Measurements from ENCODE around the gene PRMT7.

Gene PRMT7

DNA sequence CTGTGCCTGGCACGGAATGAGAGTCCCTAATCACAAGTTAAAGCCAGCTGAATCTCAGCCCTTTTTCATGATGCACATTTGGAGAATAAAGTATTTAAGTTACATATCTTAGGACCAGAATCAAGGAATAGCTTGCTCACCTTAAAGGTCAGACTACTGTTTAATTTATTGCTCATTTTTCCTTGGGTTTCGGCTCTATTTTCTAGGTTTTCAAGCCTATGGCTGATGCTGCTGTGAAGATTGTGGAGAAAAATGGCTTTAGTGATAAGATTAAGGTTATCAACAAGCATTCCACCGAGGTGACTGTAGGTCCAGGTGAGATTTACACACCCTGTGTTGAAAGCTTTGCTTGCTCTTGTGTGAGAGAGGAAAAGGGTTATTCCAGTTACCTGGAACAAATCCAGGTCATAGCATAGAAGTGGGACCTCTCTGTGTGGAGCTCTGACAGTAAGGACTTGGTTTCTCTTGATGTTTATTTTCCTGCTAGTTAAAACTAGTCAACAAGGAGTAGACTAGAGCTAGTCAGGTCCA, 18.1 kb downstream of the PRMT7 start:
- H3K9me3 ChIP-seq = no peaks in the 10 kb centered on the region
- H3K36me3 ChIP-seq = peaks cover 17% of the 10 kb centered on the region
- H3K4me1 ChIP-seq (ENCODE audit: control insufficient read depth in 1 of 2, insufficient read depth in 1 of 2, low read depth in 1 of 2, low read length in 1 of 2) = peaks cover 9 to 11% of the 10 kb centered on the region in 2 experiments
- TF ChIP-seq, protein P1, sequence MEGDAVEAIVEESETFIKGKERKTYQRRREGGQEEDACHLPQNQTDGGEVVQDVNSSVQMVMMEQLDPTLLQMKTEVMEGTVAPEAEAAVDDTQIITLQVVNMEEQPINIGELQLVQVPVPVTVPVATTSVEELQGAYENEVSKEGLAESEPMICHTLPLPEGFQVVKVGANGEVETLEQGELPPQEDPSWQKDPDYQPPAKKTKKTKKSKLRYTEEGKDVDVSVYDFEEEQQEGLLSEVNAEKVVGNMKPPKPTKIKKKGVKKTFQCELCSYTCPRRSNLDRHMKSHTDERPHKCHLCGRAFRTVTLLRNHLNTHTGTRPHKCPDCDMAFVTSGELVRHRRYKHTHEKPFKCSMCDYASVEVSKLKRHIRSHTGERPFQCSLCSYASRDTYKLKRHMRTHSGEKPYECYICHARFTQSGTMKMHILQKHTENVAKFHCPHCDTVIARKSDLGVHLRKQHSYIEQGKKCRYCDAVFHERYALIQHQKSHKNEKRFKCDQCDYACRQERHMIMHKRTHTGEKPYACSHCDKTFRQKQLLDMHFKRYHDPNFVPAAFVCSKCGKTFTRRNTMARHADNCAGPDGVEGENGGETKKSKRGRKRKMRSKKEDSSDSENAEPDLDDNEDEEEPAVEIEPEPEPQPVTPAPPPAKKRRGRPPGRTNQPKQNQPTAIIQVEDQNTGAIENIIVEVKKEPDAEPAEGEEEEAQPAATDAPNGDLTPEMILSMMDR (IDR thresholded peaks at IDR 0.05) = no peak
- H3K4me3 ChIP-seq (ENCODE audit: low read depth in 1 of 2, low read length in 1 of 2) = no peak overlapping the region
- H3K27ac ChIP-seq = no peak overlapping the region
- H3K27me3 ChIP-seq = no peaks in the 10 kb centered on the region

GRCh38 chr16:68331879-68332410, 21.1 kb downstream of the PRMT7 start:
- Histone ChIP-seq H3K36me3 (no peaks in the 10 kb centered on the region), H3K9me3 (no peaks in the 10 kb centered on the region), H3K27ac (peak overlapping the region; percentile 38), H3K4me3 (ENCODE audit: low read depth in 1 of 2, low read length in 1 of 2) (no peak overlapping the region), H3K27me3 (no peaks in the 10 kb centered on the region), H3K4me1 (ENCODE audit: control insufficient read depth in 1 of 2, insufficient read depth in 1 of 2, low read depth in 1 of 2, low read length in 1 of 2) (peaks cover 9 to 11% of the 10 kb centered on the region in 2 experiments)
- TF ChIP-seq, protein P1 (IDR thresholded peaks at IDR 0.05) = no peak

GRCh38 chr16:68332411-68333121, 21.7 kb downstream of the PRMT7 start:
- TF ChIP-seq, protein P1 (IDR thresholded peaks at IDR 0.05) = no peak
- peak overlapping the region; percentile 38 for H3K27ac ChIP-seq

GRCh38 chr16:68335175-68335574, 24.4 kb downstream of the PRMT7 start:
- peaks cover 28% of the 10 kb centered on the region for H3K36me3 ChIP-seq
- H3K4me1 ChIP-seq (ENCODE audit: control insufficient read depth in 1 of 2, insufficient read depth in 1 of 2, low read depth in 1 of 2, low read length in 1 of 2) = peaks cover 9 to 11% of the 10 kb centered on the region in 2 experiments
- TF ChIP-seq, protein P1 (IDR thresholded peaks at IDR 0.05) = no peak
- H3K27me3 ChIP-seq = no peaks in the 10 kb centered on the region
- H3K9me3 ChIP-seq = no peaks in the 10 kb centered on the region
- H3K4me3 ChIP-seq (ENCODE audit: low read depth in 1 of 2, low read length in 1 of 2) = no peak overlapping the region
- H3K27ac ChIP-seq = no peak overlapping the region

More at GRCh38 chr16:68332411-68333121, 21.7 kb downstream of the PRMT7 start:
- Histone ChIP-seq H3K27me3 (no peaks in the 10 kb centered on the region), H3K9me3 (no peaks in the 10 kb centered on the region), H3K4me1 (ENCODE audit: control insufficient read depth in 1 of 2, insufficient read depth in 1 of 2, low read depth in 1 of 2, low read length in 1 of 2) (peaks cover 9 to 11% of the 10 kb centered on the region in 2 experiments), H3K36me3 (peaks cover 4% of the 10 kb centered on the region), H3K4me3 (ENCODE audit: low read depth in 1 of 2, low read length in 1 of 2) (no peak overlapping the region)

DNA sequence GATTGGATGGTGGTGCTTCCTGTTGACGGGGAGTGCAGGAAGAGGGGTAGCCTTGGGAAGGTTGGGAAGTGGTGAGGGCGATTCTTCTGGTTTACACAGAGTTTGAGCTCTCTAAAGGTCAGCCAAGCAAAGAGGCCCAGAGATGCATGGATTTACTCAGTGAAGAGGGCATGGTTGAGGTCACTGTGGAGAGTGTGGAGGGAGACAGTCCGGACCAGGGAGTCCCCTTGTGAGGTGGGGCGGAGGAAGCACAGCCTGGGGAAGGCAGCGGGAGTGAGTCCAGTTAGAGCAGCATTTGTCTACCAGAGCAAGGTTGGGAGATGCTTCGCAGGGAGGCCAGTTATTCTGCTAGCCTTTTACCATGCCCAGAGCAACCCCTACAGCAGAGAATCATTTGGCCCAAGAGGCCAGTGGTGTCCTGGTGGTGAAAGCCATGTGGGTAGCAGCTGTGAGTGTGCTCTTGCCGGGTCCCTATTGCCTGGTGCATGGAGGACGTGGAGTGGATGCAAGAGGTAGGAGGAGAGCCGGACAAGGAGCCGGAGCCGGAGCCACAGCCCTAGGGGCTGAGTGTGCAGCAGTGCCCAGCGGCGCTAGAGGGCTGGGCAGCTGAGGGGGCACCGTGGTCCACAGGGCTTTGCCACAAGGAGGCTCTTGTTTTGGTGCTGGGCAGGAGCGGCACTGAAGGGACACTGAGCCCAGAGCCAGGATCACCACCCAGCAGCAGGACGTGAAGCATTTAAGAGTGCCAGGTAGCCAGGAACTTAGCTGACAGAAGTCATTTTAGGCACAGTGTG, 27.7 kb downstream of the PRMT7 start:
- H3K36me3 ChIP-seq = peaks cover 54% of the 10 kb centered on the region

More for the DNA sequence above, 27.7 kb downstream of the PRMT7 start:
- H3K4me3 ChIP-seq (ENCODE audit: low read depth in 1 of 2, low read length in 1 of 2) = no peak overlapping the region
- H3K27me3 ChIP-seq = no peaks in the 10 kb centered on the region
- no peaks in the 10 kb centered on the region for H3K4me1 ChIP-seq (ENCODE audit: control insufficient read depth in 1 of 2, insufficient read depth in 1 of 2, low read depth in 1 of 2, low read length in 1 of 2)
- TF ChIP-seq, protein P1 (IDR thresholded peaks at IDR 0.05) = no peak
- H3K9me3 ChIP-seq = no peaks in the 10 kb centered on the region
- H3K27ac ChIP-seq = no peak overlapping the region
